Vagina (tissue), 2 donors: ENCODE data around the gene KDM7A. TPM values are rescaled to one million over a fixed set of nuclear protein-coding genes. Genes with fewer than 3 reads are reported as not detected.

ENCODE experiments used
- DNase-seq, 2 donors: peaks; one replicate each; pipeline ENCODE4 v3.0.0-alpha.2; 2017; ENCODE audit errors: extremely low spot score in 2 of 2
- H3K27ac ChIP-seq: fragments of 200-600 bp; sonication (generic); one replicate; pipeline ENCODE4 v1.5.1; 2019
- H3K27me3 ChIP-seq: fragments of 200-600 bp; sonication (generic); one replicate; pipeline ENCODE4 v1.5.1; 2019
- H3K36me3 ChIP-seq, 2 donors: fragments of 200-600 bp; sonication (generic); one replicate each; pipeline ENCODE4 v1.5.1; 2017 to 2019
- H3K4me1 ChIP-seq: fragments of 200-600 bp; sonication (generic); one replicate; pipeline ENCODE4 v1.5.1; 2019
- H3K4me3 ChIP-seq, 2 donors: fragments of 200-600 bp; sonication (generic); 1 replicate in 1 of 2; 2 replicates in 1 of 2; pipeline ENCODE4 v1.5.1; 2016 to 2019
- H3K9me3 ChIP-seq: fragments of 200-600 bp; sonication (generic); one replicate; pipeline ENCODE4 v1.5.1; 2019
- POLR2A ChIP-seq, 2 donors: fragments of 450-650 bp; IDR thresholded peaks; one replicate each; pipeline ENCODE4 v1.6.1; 2017; ENCODE audit warnings: antibody characterized with exemption in 2 of 2, mild to moderate bottlenecking in 2 of 2, moderate library complexity in 2 of 2
- POLR2AphosphoS5 ChIP-seq, 2 donors: sonication (generic); formaldehyde crosslinking; IDR thresholded peaks; one replicate each; pipeline ENCODE4 v1.9.0; 2017; ENCODE audit warnings: antibody characterized with exemption in 2 of 2, mild to moderate bottlenecking in 2 of 2, low read depth in 1 of 2; ENCODE audit not compliant: insufficient read depth in 1 of 2
- intact Hi-C: fragments of 100-400 bp; cut with DNase I; formaldehyde crosslinking; loops from one replicate; pipeline ENCODE4 v1.15.1; 2023
- total RNA-seq: library from RNA; depleted of rRNA; stranded (reverse); fragments of >200 nt; gene quantifications from one replicate; pipeline ENCODE4 v1.2.3, GENCODE V29; 2016
- TF ChIP-seq, protein P1 (sequence below), 3 experiments: fragments of 450-650 bp in 2 of 3; fragments of 200-600 bp in 1 of 3; sonication (generic) in 1 of 3; IDR thresholded peaks; one replicate each; pipeline ENCODE4 v1.5.1; 2017 to 2019; ENCODE audit warnings: antibody characterized with exemption in 3 of 3, mild to moderate bottlenecking in 2 of 3, moderate library complexity in 2 of 3

The KDM7A gene
- total RNA-seq, 1 donor from 2014 or later = 24.6 TPM

DNA sequence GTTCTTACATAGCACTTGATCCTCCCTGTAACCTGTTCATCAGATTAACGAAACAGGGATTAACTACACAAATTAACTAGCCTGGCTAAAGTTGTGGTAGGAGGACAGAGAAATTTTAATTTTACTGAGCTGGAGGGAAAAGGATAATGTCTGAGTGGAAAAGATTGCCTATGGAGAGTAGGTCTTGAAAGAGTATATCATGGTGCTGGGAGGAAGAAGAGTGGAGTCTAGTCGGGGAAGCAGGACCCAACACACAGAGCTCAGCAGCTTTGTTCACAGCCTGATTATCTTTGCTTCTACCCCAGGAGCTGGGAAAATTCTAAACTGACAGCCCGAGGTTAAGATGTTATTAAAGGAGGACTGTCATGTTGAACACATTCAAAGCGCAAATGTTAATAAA is 6.1 kb upstream of the KDM7A start:
- TF ChIP-seq POLR2A (IDR thresholded peaks at IDR 0.05) (no peak), POLR2AphosphoS5 (IDR thresholded peaks at IDR 0.05; ENCODE audit: insufficient read depth in 1 of 2, low read depth in 1 of 2) (no peak)
- TF ChIP-seq, protein P1, sequence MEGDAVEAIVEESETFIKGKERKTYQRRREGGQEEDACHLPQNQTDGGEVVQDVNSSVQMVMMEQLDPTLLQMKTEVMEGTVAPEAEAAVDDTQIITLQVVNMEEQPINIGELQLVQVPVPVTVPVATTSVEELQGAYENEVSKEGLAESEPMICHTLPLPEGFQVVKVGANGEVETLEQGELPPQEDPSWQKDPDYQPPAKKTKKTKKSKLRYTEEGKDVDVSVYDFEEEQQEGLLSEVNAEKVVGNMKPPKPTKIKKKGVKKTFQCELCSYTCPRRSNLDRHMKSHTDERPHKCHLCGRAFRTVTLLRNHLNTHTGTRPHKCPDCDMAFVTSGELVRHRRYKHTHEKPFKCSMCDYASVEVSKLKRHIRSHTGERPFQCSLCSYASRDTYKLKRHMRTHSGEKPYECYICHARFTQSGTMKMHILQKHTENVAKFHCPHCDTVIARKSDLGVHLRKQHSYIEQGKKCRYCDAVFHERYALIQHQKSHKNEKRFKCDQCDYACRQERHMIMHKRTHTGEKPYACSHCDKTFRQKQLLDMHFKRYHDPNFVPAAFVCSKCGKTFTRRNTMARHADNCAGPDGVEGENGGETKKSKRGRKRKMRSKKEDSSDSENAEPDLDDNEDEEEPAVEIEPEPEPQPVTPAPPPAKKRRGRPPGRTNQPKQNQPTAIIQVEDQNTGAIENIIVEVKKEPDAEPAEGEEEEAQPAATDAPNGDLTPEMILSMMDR (IDR thresholded peaks at IDR 0.05) = no peak
- intact Hi-C loops = no loop called here
- H3K4me1 ChIP-seq = peaks cover 3% of the 10 kb centered on the region

DNA sequence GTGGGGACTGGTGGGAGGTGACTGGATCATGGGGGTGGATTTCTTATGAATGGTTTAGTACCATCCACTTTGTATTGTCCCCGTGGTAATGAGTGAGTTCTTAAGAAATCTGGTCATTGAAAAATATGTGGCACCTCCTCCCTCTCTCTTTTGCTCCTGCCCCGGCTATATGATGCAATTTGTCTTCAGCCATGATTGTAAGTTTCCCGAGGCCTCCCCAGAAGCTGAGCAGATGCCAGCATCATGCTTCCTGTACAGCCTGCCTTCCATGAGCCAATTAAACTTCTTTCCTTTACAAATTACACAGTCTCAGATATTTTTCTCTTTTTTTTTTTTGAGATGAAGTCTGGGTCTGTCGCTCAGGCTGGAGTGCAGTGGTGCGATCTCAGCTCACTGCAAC is 2.6 kb upstream of the KDM7A start:
- Histone ChIP-seq H3K4me3 (no peak overlapping the region), H3K27me3 (no peaks in the 10 kb centered on the region), H3K9me3 (no peaks in the 10 kb centered on the region), H3K4me1 (peaks cover 16% of the 10 kb centered on the region), H3K36me3 (no peaks in the 10 kb centered on the region), H3K27ac (no peak overlapping the region)
- DNase-seq = no peak
- TF ChIP-seq POLR2A (IDR thresholded peaks at IDR 0.05) (no peak), POLR2AphosphoS5 (IDR thresholded peaks at IDR 0.05; ENCODE audit: insufficient read depth in 1 of 2, low read depth in 1 of 2) (no peak)
- TF ChIP-seq, protein P1 (IDR thresholded peaks at IDR 0.05) = no peak
- intact Hi-C loops = loop anchor here (5.0 to 10.0 kb wide), 2 partner anchors 135 to 817 kb away; no protein-coding TSS in a partner anchor

More for the DNA sequence above, 6.1 kb upstream of the KDM7A start:
- no peak for DNase-seq
- Histone ChIP-seq H3K27ac (no peak overlapping the region), H3K27me3 (no peaks in the 10 kb centered on the region), H3K9me3 (no peaks in the 10 kb centered on the region), H3K4me3 (no peak overlapping the region), H3K36me3 (no peaks in the 10 kb centered on the region)

DNA sequence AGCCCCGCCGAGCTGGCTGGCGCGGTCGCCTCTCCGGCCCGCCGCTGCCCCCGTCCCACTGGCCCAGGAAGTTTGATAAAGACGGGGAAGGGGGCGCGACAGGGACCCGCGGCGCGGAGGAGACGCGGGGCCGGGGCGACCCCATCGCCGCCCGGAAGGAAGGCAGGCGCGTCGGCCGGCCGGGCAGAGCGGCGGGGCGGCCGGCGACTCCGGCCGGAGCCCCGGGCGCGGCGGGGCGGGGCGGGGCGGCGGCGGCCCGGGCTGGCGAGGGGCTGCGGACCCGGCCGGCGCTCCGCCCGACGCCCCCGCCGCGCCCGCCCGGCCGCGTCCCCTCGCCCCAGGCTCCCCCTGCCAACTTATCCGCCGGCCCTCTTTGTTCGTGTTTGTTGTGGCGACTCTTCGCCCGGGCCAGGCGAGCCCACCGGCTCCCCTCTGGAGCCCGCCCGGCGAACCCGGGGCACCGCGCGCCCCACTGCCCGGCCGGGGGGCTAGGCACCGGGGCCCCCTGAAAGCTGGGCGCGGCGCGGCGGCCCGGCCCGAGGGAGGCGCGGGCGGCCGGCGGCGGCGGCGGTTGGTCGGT is 571 bp downstream of the KDM7A start:
- Histone ChIP-seq H3K27me3 (no peaks in the 10 kb centered on the region), H3K9me3 (no peaks in the 10 kb centered on the region), H3K36me3 (no peaks in the 10 kb centered on the region), H3K4me3 (peak overlapping the region; percentile 77 to 98), H3K4me1 (peaks cover 17% of the 10 kb centered on the region), H3K27ac (peak overlapping the region; percentile 100)
- TF ChIP-seq, protein P1 (IDR thresholded peaks at IDR 0.05) = no peak
- TF ChIP-seq POLR2A (IDR thresholded peaks at IDR 0.05) (no peak), POLR2AphosphoS5 (IDR thresholded peaks at IDR 0.05; ENCODE audit: insufficient read depth in 1 of 2, low read depth in 1 of 2) (no peak)
- no peak for DNase-seq
- intact Hi-C loops = loop anchor here (5.0 to 10.0 kb wide), 2 partner anchors 139 to 814 kb away; no protein-coding TSS in a partner anchor

DNA sequence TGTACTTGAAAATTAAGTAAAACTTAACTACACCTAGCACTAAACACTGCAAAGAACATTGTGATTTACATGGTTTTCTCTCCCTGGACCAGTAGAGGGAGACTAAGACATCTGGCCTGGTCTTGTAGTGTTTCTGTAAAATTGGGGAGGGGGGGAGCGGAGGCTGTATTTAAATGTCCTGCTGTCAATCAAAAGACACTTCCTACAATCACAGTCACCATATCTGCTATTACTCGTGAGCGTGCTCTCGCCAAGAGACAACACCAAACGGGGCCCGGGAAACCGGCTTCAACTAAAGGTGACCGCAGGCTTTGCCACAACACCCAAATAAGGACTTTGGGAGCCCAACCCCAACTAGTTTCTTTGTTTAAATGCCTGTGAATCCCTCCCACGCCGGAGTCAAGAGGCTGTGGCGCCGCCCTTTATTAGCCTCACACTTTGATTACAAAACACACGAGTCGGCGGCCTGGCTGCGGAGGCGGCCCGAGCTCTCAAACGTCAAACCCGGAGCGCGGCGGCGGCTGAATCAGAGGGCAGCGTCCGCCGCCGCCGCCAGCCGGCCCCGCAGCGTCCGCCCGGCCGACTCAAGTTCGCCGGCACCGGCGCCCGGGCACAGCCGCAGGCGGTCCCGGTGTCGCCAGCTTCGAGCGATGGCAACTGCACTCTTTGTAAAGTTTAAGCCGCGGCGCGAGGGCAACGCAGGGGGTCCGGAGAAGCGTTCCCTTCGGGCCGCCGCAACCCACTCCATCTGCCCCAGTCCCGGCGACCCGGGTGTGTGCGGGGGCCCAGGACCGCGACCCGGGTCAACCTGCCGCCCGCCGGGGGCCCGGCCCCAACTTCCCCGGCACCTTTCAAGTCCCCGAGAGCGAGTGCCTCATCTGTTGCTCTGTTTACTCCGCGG is 1.3 kb downstream of the KDM7A start:
- Histone ChIP-seq H3K4me1 (peaks cover 23% of the 10 kb centered on the region), H3K27me3 (no peaks in the 10 kb centered on the region), H3K27ac (peak overlapping the region; percentile 100), H3K36me3 (no peaks in the 10 kb centered on the region), H3K9me3 (no peaks in the 10 kb centered on the region), H3K4me3 (peak overlapping the region; percentile 77 to 98)
- intact Hi-C loops = loop anchor here (5.0 to 10.0 kb wide), 2 partner anchors 139 to 813 kb away; no protein-coding TSS in a partner anchor
- TF ChIP-seq, protein P1 (IDR thresholded peaks at IDR 0.05) = peak; percentile 61 to 89 (median 78)
- TF ChIP-seq POLR2A (IDR thresholded peaks at IDR 0.05) (peak in 1 of 2 donors; percentile 93), POLR2AphosphoS5 (IDR thresholded peaks at IDR 0.05; ENCODE audit: insufficient read depth in 1 of 2, low read depth in 1 of 2) (peak; percentile 88 to 91)
- DNase-seq = peak; percentile 97 to 98
